GM12891 (cell line): ENCODE measurements around the gene ATXN1.

Experiments used
- PAX5 ChIP-seq: IDR thresholded peaks from 2 replicates; pipeline ENCODE4 v1.6.1; 2011; ENCODE audit warnings: low read length, moderate library complexity, mild to moderate bottlenecking; ENCODE audit not compliant: insufficient read depth, severe bottlenecking
- POLR2A ChIP-seq: IDR thresholded peaks from 2 replicates; pipeline ENCODE4 v1.6.1; 2011; ENCODE audit warnings: low read depth, low read length, control low read depth
- POLR2AphosphoS5 ChIP-seq: IDR thresholded peaks from 2 replicates; pipeline ENCODE4 v1.6.1; 2011; ENCODE audit warnings: low read depth, low read length, control low read depth
- TAF1 ChIP-seq: IDR thresholded peaks from 2 replicates; pipeline ENCODE4 v1.6.1; 2011; ENCODE audit warnings: low read depth, low read length, control low read depth

DNA sequence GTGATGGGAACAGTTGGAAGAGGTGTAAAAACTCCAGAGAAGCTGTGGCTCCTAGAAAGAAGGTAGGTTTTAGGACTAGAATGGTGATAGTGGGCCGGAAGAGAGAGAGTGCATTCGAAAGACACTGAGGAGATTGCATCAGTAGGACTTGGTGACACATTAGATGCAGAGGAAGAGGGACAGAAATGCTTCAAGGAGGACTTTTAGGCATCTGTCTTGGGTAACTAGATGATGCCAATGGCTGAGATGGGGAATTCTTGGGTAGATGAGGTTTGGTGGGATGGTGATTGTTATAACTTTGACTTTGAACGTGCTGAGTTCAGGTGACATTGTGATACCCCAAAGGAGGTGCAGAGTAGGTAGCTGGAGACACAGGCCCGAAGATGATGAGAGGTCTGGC, 326.4 kb downstream of the ATXN1 start:
- TF ChIP-seq POLR2AphosphoS5 (no peak), POLR2A (no peak), PAX5 (no peak), TAF1 (no peak)
